Stimulated activated CD4-positive, alpha-beta T cell treated with anti-CD3 and anti-CD28 coated beads, TNF-alpha, amount 100 ng/mL, for 1 hour (primary cell): Measurements from ENCODE around the gene USHBP1.

Experiments
- DNase-seq, 3 donors: peaks; one replicate each; pipeline ENCODE4 v3.0.0-alpha.2; 2020; ENCODE audit warnings: low read depth in 3 of 3, low spot score in 1 of 3

Gene USHBP1

GRCh38 chr19:17263712-17264640 lies 569 bp downstream of the USHBP1 start:
- no peak for DNase-seq

- DNase-seq = no peak
These were observed 2.0 kb downstream of the USHBP1 start for GRCh38 chr19:17262557-17262956.

DNA sequence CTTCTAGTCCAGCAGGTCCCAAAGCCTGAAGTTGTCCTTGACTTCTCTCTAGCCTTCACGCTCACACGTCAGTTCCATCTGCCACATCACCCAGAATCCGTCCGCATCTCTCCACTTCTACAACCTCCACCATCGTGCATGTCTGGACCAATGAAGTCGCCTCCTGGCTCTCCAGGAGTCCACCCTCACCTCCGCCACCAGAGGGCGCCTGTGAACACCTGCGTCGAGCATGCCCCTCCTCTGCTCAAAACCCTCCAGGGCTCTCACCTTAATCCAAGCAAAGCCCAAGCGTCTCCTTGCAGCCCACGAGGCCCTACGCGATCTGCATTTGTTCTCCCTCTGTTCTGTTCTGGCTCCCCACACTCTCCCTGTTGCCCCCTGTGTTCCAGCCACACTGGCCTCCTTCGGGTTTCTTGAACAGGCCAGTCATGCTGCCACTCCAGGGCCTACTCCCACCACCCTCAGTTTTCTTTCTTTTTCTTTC lies 3.7 kb downstream of the USHBP1 start:
- DNase-seq = peak; percentile 77 to 88 (median 81)

DNA sequence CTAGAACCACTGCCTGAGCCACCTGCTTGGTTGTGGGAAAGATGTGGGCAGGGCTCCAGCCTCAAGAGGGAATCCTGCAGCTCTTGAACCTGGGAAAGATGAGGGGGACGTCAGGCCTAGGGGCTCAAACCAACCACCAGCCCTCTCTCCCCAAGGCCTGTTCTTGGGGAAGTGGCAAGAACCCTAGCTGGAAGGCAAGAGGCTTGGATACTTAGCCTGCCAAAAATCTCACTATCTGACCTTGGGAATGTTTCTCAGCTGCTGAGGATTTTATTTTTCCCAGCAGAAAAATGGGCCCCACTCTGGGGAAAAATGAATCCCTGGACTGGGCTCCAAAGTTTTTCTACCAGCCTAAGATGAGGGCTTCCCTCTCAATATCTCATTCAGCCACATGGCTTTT lies 4.6 kb downstream of the USHBP1 start:
- DNase-seq = no peak

DNA sequence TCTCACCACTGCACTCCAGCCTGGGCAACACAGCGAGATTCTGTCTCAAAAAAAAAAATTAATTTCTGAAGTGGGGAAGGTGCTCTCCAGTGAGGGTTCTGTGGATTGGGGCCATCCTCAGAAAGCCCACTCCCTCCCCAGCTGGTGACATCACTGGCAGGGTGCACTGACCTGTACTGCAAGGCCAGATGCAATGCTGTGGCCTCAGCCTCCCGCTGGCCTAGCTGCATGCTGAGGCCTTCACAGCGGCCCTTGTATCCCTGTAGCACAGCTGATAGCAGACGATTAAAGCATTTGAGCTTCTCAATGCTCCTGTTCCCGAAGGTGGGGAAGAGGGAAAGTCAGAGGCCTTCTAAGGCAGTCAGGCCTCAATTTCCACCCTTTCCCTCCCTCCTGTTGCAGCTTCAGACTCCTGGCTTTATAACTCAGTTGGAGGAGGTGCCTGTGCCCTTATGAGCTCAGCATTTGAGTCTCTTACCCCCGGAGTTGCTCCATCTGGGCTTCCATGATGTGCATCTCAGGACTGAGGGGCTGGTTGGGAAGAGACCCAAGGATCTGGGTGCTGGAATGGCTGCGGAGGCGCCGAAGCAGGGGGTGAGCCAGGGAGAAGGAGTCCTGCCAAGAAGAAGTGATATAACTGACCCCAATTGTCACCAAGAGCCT lies 5.3 kb downstream of the USHBP1 start:
- no peak for DNase-seq

DNA sequence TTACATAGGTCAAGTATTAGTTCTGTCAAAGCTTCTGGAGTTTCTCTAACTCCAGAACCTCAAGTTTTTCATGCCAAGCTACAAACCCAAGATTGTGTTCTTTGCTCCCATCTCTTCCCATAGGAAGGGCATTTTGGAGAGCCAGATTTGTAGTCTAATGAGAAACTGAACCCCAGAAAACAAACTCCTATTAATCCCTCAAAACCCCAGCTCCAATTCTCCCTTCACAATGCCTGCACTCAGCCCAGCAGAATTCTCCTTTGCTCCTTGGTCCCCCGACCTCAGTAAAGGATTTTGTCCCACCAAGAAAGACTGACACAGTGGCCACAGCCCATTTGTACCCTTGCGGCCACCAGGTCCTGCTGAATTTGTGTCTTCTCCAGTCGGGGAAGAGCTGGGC lies 8.4 kb downstream of the USHBP1 start:
- no peak for DNase-seq

GRCh38 chr19:17255150-17255621 lies 9.4 kb downstream of the USHBP1 start:
- no peak for DNase-seq

- DNase-seq = no peak
These were observed 9.9 kb downstream of the USHBP1 start for GRCh38 chr19:17254636-17255035.

- DNase-seq = no peak
These were observed 14.5 kb downstream of the USHBP1 start for GRCh38 chr19:17249887-17250548.

- DNase-seq = no peak
These were observed 16.4 kb downstream of the USHBP1 start for GRCh38 chr19:17248011-17248776.

DNA sequence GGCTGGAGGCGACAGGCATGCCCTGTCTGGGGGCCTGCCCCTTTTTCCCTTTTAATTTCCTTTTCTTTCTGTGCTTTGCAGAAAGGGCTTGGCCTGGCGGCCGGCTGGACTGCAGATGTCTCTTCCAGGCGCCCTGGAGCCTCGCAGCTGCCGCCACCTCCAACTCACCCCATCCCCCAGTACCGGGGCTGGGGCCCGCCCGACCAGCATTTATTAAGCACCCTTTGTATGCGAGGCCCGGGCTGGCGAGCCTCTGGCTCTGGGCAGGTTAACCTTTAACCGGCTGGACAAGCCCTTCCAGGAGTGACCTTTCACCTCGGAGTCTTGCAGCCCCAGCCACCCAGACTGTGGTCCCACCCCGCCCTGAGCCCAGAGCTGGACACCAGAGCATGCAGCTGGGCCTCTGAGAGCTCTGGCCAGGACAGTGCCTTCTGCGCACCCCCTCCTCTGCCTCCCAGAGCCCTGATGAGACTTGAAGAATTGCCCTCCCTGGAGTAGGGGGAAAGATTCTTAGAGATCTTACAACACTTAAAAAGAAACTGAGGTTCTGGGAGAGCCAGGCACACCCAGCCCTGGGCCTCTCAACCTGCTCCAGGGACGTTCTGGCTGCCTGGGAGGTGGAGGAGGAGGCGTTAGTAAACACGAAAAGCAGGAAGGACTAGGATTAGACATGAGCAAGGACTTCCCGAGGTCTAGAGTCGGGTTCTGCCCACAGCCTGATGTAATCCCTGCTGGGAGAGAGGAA lies 17.7 kb downstream of the USHBP1 start:
- DNase-seq = no peak

GRCh38 chr19:17245535-17245984 lies 19.0 kb downstream of the USHBP1 start, which contains the start of gene NR2F6:
TSS of gene NR2F6 (minus strand) at chr19:17245919. CDS start at chr19:17245220, 699 bp downstream.
- peak in 1 of 3 donors; percentile 21 for DNase-seq

GRCh38 chr19:17244618-17245534 lies 19.7 kb downstream of the USHBP1 start:
- no peak for DNase-seq

DNA sequence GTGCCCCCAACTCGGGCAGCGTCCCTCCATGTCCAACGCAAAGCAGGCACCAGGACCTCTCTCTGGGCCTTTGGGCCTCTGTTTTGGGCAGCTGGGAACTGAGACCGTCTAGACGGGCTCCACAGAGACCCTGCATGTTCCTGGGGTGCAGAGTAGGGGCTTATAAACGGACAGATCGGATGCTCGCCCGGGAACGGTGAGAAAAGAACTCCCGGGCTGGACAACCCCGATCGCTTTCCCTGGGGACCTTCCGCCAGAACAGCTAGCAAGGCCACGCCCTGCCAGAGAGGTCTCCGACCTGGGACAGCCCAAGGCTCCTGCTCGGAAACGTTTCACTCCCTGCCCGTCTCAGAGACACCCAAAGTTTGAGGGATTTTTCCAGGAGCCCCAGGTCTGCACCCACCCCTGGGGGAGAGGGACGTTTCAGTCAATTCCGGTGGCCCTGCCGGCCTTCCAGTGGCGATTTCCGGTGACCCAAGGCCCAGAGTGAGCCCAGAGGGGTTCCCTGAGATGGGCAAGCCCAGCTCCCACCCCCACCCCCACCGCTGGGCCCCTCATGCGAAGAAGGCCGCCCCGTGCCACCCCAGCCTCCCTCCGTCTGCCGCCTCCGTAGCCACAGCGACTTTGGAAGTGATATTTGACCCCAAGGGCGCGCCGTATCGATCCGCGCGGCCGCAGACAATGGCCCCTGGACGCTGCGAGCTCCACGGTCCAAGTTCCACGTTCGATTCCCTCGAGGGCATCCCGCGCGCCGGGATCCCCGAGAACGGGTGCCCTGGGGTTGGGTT lies 20.5 kb downstream of the USHBP1 start:
- DNase-seq = no peak

- no peak for DNase-seq
These were observed 21.2 kb downstream of the USHBP1 start for GRCh38 chr19:17243211-17243829.

GRCh38 chr19:17242431-17243208 lies 21.9 kb downstream of the USHBP1 start:
- no peak for DNase-seq
